Tibial nerve (tissue), 3 donors: ENCODE data around the gene FER.

ENCODE experiments used
- POLR2A ChIP-seq, 2 donors: fragments of 450-650 bp; IDR thresholded peaks; one replicate each; pipeline ENCODE4 v1.6.1; 2017; ENCODE audit warnings: antibody characterized with exemption in 2 of 2, mild to moderate bottlenecking in 2 of 2, moderate library complexity in 2 of 2
- TF ChIP-seq, protein P1 (sequence below), 5 experiments: fragments of 200-600 bp in 3 of 5; fragments of 450-650 bp in 2 of 5; sonication (generic) in 3 of 5; IDR thresholded peaks; one replicate each; pipeline ENCODE4 v1.5.1; 2016 to 2019; ENCODE audit warnings: antibody characterized with exemption in 5 of 5, mild to moderate bottlenecking in 3 of 5, moderate library complexity in 2 of 5

DNA sequence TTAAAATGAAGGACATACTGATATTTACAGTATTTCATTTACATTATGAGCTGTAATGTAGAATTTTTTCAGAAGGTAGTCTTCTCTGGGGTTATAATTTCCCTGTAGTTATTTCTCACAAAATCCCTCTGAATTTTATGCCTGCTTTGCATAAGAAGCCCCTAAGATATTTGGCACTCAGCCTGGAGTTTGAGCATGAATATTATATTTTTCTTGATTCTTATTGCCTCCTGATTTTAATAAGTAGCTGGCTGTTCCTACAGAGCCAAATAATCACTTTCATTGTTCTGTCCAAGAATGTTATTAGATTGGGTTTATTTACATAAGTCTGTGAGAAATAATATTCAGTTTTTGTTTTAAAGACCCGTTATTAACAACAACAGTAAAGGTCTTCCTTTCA is 195.0 kb downstream of the FER start:
- TF ChIP-seq, protein P1, sequence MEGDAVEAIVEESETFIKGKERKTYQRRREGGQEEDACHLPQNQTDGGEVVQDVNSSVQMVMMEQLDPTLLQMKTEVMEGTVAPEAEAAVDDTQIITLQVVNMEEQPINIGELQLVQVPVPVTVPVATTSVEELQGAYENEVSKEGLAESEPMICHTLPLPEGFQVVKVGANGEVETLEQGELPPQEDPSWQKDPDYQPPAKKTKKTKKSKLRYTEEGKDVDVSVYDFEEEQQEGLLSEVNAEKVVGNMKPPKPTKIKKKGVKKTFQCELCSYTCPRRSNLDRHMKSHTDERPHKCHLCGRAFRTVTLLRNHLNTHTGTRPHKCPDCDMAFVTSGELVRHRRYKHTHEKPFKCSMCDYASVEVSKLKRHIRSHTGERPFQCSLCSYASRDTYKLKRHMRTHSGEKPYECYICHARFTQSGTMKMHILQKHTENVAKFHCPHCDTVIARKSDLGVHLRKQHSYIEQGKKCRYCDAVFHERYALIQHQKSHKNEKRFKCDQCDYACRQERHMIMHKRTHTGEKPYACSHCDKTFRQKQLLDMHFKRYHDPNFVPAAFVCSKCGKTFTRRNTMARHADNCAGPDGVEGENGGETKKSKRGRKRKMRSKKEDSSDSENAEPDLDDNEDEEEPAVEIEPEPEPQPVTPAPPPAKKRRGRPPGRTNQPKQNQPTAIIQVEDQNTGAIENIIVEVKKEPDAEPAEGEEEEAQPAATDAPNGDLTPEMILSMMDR (IDR thresholded peaks at IDR 0.05): no peak
- no peak for TF ChIP-seq POLR2A (IDR thresholded peaks at IDR 0.05)
